Tracheal epithelial cell (primary cell): ENCODE data around the gene TAX1BP1. TPM values are rescaled to one million over a fixed set of nuclear protein-coding genes. Genes with fewer than 3 reads are reported as not detected.

Experiments used
- total RNA-seq: library from RNA; depleted of rRNA; stranded (reverse); fragments of >200 nt; gene quantifications from 2 replicates; pipeline ENCODE4 v1.2.1, GENCODE V29; 2014

Gene TAX1BP1
- total RNA-seq = 66.7 and 75.5 TPM in 2 replicates

DNA sequence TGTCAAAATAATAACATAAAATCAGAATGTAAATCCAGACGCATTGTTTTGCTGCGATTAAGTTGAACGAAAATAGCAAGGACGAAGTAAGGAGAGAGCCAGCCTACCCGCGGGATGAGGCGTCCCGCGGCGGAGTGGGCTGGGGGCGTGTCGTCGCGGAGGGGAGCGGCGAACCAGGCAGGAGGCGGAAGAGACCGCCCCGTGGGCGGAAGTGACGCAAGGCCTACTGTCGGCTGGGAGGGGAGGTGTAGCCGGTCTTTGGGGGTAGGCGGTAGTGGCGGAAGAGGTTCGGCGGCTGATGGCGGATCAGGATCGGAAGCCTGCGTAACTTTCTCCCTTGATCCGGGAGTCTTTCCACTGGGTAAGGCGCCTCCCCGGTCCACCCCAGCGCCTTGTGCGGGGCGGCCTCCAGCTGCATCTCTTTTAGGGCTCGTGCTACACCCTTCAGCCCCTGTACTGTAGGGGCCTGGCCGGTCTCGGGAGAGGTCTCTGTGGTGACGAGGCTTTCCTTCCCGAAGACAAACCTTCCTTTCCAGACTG is at the start of gene TAX1BP1:
TSS of gene TAX1BP1 (plus strand) at position 254 of the 540 bp plus-strand sequence. CDS start 8,363 bp downstream, outside the sequence.

Other genes starting within 250 kb of the TAX1BP1 start
- 50.3 and 51.6 TPM in 2 replicates for gene HIBADH, start 77.3 kb upstream of the TAX1BP1 start, total RNA-seq